Neural progenitor cell (in vitro differentiated cells): ENCODE results near the gene SH3TC1. TPM values are rescaled to one million over a fixed set of nuclear protein-coding genes. Genes with fewer than 3 reads are reported as not detected.
A peak's percentile ranks its signal among the peaks of the same experiment; 100 is the strongest.

ENCODE experiments used
- DNase-seq: peaks from one replicate; pipeline ENCODE4 v3.0.0-alpha.2; 2016; ENCODE audit warnings: low spot score
- H2AFZ ChIP-seq: fragments of 200-600 bp; sonication (generic); replicated peaks from 2 replicates; pipeline ENCODE4 v1.6.1; 2016; ENCODE audit warnings: antibody characterized with exemption
- H3F3A ChIP-seq: fragments of 200-600 bp; sonication (generic); 2 replicates; pipeline ENCODE4 v1.6.1; 2016; ENCODE audit warnings: antibody characterized with exemption, low read depth
- H3K27ac ChIP-seq: fragments of 200-600 bp; sonication (generic); 2 replicates; pipeline ENCODE4 v1.5.1; 2016; ENCODE audit warnings: mild to moderate bottlenecking
- H3K27me3 ChIP-seq: fragments of 200-600 bp; sonication (generic); 2 replicates; pipeline ENCODE4 v1.6.1; 2016; ENCODE audit warnings: mild to moderate bottlenecking, moderate library complexity
- H3K36me3 ChIP-seq: fragments of 200-600 bp; sonication (generic); 2 replicates; pipeline ENCODE4 v1.5.1; 2016
- H3K4me1 ChIP-seq: fragments of 200-600 bp; sonication (generic); 2 replicates; pipeline ENCODE4 v1.6.1; 2016; ENCODE audit warnings: mixed run types
- H3K4me2 ChIP-seq: fragments of 200-600 bp; sonication (generic); 2 replicates; pipeline ENCODE4 v1.6.1; 2016
- H3K4me3 ChIP-seq: fragments of 200-600 bp; sonication (generic); 2 replicates; pipeline ENCODE4 v1.5.1; 2016
- H3K79me2 ChIP-seq: fragments of 200-600 bp; sonication (generic); 2 replicates; pipeline ENCODE4 v1.6.1; 2016; ENCODE audit warnings: low read depth
- H3K9ac ChIP-seq: fragments of 200-600 bp; sonication (generic); 2 replicates; pipeline ENCODE4 v1.6.1; 2016
- H3K9me3 ChIP-seq: fragments of 200-600 bp; sonication (generic); 2 replicates; pipeline ENCODE4 v1.5.1; 2016; ENCODE audit warnings: low read depth
- H4K20me1 ChIP-seq: fragments of 200-600 bp; sonication (generic); 2 replicates; pipeline ENCODE4 v1.6.1; 2016; ENCODE audit warnings: low read depth
- H3K27ac Mint-ChIP-seq: 3 replicates; pipeline ENCODE4 v1.8.0; 2021; ENCODE audit warnings: mixed read lengths
- H3K27me3 Mint-ChIP-seq: 2 replicates; pipeline ENCODE4 v1.8.0; 2022; ENCODE audit warnings: low read depth, mild to moderate bottlenecking, inconsistent platforms, moderate library complexity, mixed read lengths; ENCODE audit not compliant: insufficient read depth
- H3K36me3 Mint-ChIP-seq: 3 replicates; pipeline ENCODE4 v1.8.0; 2021; ENCODE audit warnings: mixed read lengths
- H3K4me1 Mint-ChIP-seq: 3 replicates; pipeline ENCODE4 v1.8.0; 2021; ENCODE audit warnings: mixed read lengths
- H3K4me3 Mint-ChIP-seq: 3 replicates; pipeline ENCODE4 v1.8.0; 2021; ENCODE audit warnings: mild to moderate bottlenecking, moderate library complexity, mixed read lengths
- H3K9me3 Mint-ChIP-seq: 3 replicates; pipeline ENCODE4 v1.8.0; 2020; ENCODE audit warnings: mixed read lengths
- EZH2 ChIP-seq: fragments of 200-600 bp; sonication (generic); IDR thresholded peaks from 2 replicates; pipeline ENCODE4 v1.6.1; 2017; ENCODE audit warnings: antibody characterized with exemption, mild to moderate bottlenecking, moderate library complexity
- EZH2phosphoT487 ChIP-seq: fragments of 200-600 bp; sonication (generic); IDR thresholded peaks from 2 replicates; pipeline ENCODE4 v1.6.1; 2017; ENCODE audit warnings: antibody characterized with exemption
- total RNA-seq: library from RNA; depleted of rRNA; stranded (reverse); fragments of >200 nt; gene quantifications from 2 replicates; pipeline ENCODE4 v1.2.3, GENCODE V29; 2015; ENCODE audit warnings: low replicate concordance
- TF ChIP-seq, protein P1 (sequence below): fragments of 200-600 bp; sonication (generic); IDR thresholded peaks from 2 replicates; pipeline ENCODE4 v1.5.1; 2017; ENCODE audit warnings: antibody characterized with exemption, mild to moderate bottlenecking

Gene SH3TC1
- total RNA-seq, 1 donor from 2014 or later: 0.22 TPM

DNA sequence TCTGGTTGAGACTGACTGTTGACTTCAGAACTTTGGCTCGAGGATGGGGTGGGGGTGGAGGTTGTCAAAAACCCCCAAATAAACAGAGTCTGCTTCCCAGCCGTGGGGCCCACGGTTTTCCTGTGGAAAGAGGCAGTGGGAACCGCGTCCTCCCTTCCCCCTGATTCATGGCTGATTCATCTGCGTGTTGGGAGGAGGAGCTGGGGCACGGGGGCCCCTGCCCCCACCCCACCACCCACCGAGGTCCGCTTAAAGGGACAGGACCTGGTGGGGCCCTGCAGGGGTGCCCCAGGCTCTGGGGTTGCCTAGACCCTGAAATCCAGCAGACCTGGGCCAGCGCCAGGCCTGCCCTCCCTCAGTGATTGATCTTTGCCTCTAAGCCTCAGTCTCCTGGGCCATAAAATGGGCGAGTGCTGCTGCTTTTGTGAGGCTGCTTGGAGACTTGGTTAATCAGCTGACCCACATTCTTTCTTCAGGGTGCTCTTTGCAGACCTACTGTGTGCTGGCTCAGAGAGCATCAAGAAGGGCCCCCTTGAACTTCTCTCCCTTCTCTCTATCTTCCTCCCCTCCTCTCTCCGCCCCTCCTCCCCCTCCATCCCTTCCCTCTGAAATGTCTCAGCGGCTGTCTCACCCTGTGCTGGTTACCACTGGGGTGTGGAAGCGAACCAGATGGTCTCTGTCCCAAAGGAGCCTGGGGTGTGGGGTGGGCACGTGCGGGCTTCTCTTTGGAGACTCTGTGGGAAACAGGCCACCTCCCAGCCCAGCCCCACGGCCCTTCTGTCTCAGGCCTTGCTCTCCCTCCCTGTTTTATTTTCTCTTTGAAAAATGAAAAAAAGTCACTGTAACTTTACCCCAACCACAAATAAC is 79.6 kb downstream of the SH3TC1 start:
- peaks cover 7% of the 10 kb centered on the region for H3F3A ChIP-seq
- H3K9me3 ChIP-seq: no peaks in the 10 kb centered on the region
- no peaks in the 10 kb centered on the region for H3K79me2 ChIP-seq
- Mint-ChIP-seq H3K4me3 (no peak overlapping the region), H3K9me3 (no peaks in the 10 kb centered on the region), H3K27me3 (peaks cover 12% of the 10 kb centered on the region), H3K36me3 (no peaks in the 10 kb centered on the region), H3K4me1 (peaks cover 41% of the 10 kb centered on the region), H3K27ac (no peak overlapping the region)
- H3K9ac ChIP-seq: no peak overlapping the region
- no peaks in the 10 kb centered on the region for H4K20me1 ChIP-seq
- H3K27me3 ChIP-seq: no peaks in the 10 kb centered on the region
- no peak overlapping the region for H3K27ac ChIP-seq
- no peaks in the 10 kb centered on the region for H3K36me3 ChIP-seq
- TF ChIP-seq, protein P1, sequence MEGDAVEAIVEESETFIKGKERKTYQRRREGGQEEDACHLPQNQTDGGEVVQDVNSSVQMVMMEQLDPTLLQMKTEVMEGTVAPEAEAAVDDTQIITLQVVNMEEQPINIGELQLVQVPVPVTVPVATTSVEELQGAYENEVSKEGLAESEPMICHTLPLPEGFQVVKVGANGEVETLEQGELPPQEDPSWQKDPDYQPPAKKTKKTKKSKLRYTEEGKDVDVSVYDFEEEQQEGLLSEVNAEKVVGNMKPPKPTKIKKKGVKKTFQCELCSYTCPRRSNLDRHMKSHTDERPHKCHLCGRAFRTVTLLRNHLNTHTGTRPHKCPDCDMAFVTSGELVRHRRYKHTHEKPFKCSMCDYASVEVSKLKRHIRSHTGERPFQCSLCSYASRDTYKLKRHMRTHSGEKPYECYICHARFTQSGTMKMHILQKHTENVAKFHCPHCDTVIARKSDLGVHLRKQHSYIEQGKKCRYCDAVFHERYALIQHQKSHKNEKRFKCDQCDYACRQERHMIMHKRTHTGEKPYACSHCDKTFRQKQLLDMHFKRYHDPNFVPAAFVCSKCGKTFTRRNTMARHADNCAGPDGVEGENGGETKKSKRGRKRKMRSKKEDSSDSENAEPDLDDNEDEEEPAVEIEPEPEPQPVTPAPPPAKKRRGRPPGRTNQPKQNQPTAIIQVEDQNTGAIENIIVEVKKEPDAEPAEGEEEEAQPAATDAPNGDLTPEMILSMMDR: no peak
- no peak overlapping the region for H3K4me3 ChIP-seq
- H3K4me2 ChIP-seq: no peak overlapping the region
- no peak overlapping the region for H2AFZ ChIP-seq
- DNase-seq: no peak
- peaks cover 12% of the 10 kb centered on the region for H3K4me1 ChIP-seq

DNA sequence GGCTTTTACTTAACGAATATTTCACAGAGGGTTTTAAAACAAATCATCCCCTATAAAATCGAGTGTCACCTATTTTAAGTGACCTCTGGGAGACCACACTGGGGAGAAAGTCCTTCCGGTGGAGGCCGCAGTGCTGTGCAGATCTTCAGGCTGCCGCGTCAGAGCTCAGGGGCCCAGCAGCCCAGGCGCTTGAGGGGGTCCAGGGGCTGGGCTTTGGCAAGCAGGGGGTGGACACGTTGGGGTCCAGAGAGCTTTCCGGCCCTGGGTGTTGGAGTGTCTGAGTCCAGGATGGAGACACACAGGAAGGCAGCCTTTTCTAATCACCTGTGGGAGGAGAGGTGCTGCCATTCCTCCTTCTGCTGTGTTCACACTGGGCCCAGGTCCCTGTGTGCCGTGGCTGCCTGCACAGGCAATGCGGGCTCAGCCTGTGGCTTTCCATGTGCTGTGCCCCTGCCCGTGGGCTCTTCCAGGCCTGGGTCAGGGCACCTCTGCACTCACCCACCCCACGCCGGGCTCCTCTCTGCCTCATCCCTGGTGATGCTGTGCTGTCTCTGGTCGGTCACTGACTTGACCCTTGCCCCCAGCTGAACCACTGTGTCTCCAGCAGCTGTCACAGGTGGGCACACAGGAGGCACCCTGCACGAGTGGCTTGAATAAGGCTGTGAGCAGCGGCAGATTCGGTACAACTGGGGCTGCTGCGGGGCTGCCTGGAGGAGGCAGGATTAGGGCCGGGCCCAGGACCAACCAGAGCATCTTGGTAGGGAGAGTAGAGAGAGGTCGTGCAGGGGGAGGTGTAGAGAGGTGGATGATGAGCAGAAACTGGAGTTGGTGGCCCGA is 80.4 kb downstream of the SH3TC1 start:
- Histone ChIP-seq H3K27me3 (no peaks in the 10 kb centered on the region), H3F3A (peaks cover 2% of the 10 kb centered on the region), H3K9me3 (no peaks in the 10 kb centered on the region), H3K4me1 (peaks cover 6% of the 10 kb centered on the region), H3K4me3 (no peak overlapping the region), H3K36me3 (no peaks in the 10 kb centered on the region), H4K20me1 (no peaks in the 10 kb centered on the region), H3K9ac (no peak overlapping the region), H3K4me2 (no peak overlapping the region), H3K79me2 (no peaks in the 10 kb centered on the region), H3K27ac (no peak overlapping the region), H2AFZ (no peak overlapping the region)
- peaks cover 32% of the 10 kb centered on the region for H3K4me1 Mint-ChIP-seq
- H3K27me3 Mint-ChIP-seq: peaks cover 11% of the 10 kb centered on the region
- peak overlapping the region; percentile 15 for H3K27ac Mint-ChIP-seq
- H3K36me3 Mint-ChIP-seq: no peaks in the 10 kb centered on the region
- H3K9me3 Mint-ChIP-seq: no peaks in the 10 kb centered on the region
- DNase-seq: no peak
- TF ChIP-seq EZH2phosphoT487: no peak
- TF ChIP-seq, protein P1: no peak
- no peak overlapping the region for H3K4me3 Mint-ChIP-seq

DNA sequence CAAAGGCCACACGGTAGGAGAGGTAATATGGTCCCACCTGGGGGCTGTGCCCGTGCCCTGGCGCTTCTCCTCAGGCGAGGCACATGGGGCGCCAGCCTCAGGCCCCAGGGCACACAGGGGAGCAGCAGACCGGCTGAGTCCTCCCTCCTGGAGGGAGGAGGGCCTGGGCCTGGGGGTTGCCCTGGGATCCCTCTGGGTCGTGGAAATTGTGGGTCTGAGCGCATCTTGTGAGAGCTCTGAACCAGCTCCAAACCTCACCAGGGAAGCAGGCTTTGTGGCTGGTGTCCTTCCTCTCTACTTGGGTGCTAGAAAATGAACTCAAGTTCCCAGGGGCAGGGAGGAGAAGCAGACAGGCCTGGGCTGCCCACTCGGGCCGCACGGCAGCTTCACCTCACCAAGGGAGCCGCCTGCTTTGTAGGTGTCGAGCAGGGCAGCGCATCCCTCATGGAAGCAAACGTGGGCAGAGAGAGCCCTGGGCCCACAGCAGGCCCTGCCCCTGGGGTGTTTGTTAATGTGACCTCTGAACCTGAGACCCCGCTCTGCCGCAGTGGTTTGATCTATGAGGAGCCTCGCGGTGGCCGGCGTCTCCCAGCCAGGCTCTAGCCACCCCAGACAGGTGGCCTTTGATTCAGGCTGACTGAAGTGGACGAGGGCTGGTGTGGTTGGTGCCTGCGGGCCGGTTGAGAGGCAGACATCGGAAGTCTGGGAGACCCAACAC is 81.2 kb downstream of the SH3TC1 start:
- H3K4me2 ChIP-seq: no peak overlapping the region
- Mint-ChIP-seq H3K4me3 (no peak overlapping the region), H3K4me1 (peaks cover 24% of the 10 kb centered on the region), H3K27me3 (peaks cover 13% of the 10 kb centered on the region), H3K9me3 (no peaks in the 10 kb centered on the region), H3K27ac (peak overlapping the region; percentile 15), H3K36me3 (no peaks in the 10 kb centered on the region)
- no peaks in the 10 kb centered on the region for H3F3A ChIP-seq
- no peaks in the 10 kb centered on the region for H3K9me3 ChIP-seq
- no peak overlapping the region for H3K27ac ChIP-seq
- H3K9ac ChIP-seq: no peak overlapping the region
- TF ChIP-seq EZH2 (no peak), EZH2phosphoT487 (no peak)
- TF ChIP-seq, protein P1: no peak
- H3K4me1 ChIP-seq: peaks cover under 1% of the 10 kb centered on the region
- no peak overlapping the region for H2AFZ ChIP-seq
- no peaks in the 10 kb centered on the region for H4K20me1 ChIP-seq
- no peaks in the 10 kb centered on the region for H3K36me3 ChIP-seq
- H3K27me3 ChIP-seq: no peaks in the 10 kb centered on the region
- H3K79me2 ChIP-seq: no peaks in the 10 kb centered on the region
- no peak for DNase-seq
- H3K4me3 ChIP-seq: no peak overlapping the region
